Spleen (tissue), 11 donors: ENCODE data around the gene PCDH19. TPM values are rescaled to one million over a fixed set of nuclear protein-coding genes. Genes with fewer than 3 reads are reported as not detected.

ENCODE experiments used
- DNase-seq: peaks from one replicate; pipeline ENCODE4 v3.0.0-alpha.2; 2020
- H3K27ac ChIP-seq, 8 donors: fragments of 200-600 bp; sonication (generic) in 7 of 8; 1 replicate in 4 of 8; 2 replicates in 4 of 8; pipeline versions ENCODE4 v1.5.0 to v1.8.0; 2016 to 2021; ENCODE audit warnings: inconsistent platforms in 4 of 8, mild to moderate bottlenecking in 4 of 8, moderate library complexity in 1 of 8
- H3K27me3 ChIP-seq, 7 donors: fragments of 200-600 bp; sonication (generic) in 6 of 7; replicated peaks in 1 of 7; 1 replicate in 4 of 7; 2 replicates in 3 of 7; pipeline versions ENCODE4 v1.5.0 to v1.8.0; 2016 to 2021; ENCODE audit warnings: inconsistent platforms in 3 of 7, mild to moderate bottlenecking in 1 of 7
- H3K36me3 ChIP-seq, 6 donors: fragments of 200-600 bp; sonication (generic) in 5 of 6; 1 replicate in 4 of 6; 2 replicates in 2 of 6; pipeline versions ENCODE4 v1.5.0 to v1.8.0; 2016 to 2021; ENCODE audit warnings: inconsistent platforms in 2 of 6
- H3K4me1 ChIP-seq, 6 donors: fragments of 200-600 bp; sonication (generic) in 5 of 6; 1 replicate in 3 of 6; 2 replicates in 3 of 6; pipeline versions ENCODE4 v1.5.0 to v1.8.0; 2016 to 2021; ENCODE audit warnings: inconsistent platforms in 3 of 6
- H3K4me3 ChIP-seq, 8 donors: fragments of 200-600 bp; sonication (generic) in 7 of 8; 1 replicate in 4 of 8; 2 replicates in 4 of 8; pipeline versions ENCODE4 v1.5.0 to v1.8.0; 2016 to 2021; ENCODE audit warnings: inconsistent platforms in 4 of 8, mild to moderate bottlenecking in 4 of 8, moderate library complexity in 2 of 8
- H3K9me3 ChIP-seq, 8 donors: fragments of 200-600 bp; sonication (generic) in 7 of 8; 1 replicate in 4 of 8; 2 replicates in 4 of 8; pipeline versions ENCODE4 v1.5.0 to v1.8.0; 2016 to 2021; ENCODE audit warnings: inconsistent platforms in 4 of 8
- POLR2A ChIP-seq, 3 donors: fragments of 450-650 bp; IDR thresholded peaks; one replicate each; pipeline ENCODE4 v1.5.1; 2017; ENCODE audit warnings: antibody characterized with exemption in 3 of 3, mild to moderate bottlenecking in 1 of 3
- POLR2AphosphoS5 ChIP-seq, 3 donors: sonication (generic); formaldehyde crosslinking; IDR thresholded peaks; one replicate each; pipeline ENCODE4 v1.5.1; 2017; ENCODE audit warnings: antibody characterized with exemption in 3 of 3
- WGBS, 5 donors: extraction: QIAGEN DNeasy Blood & Tissue Kit in 3 of 5; methylation state at CpG; one replicate each; pipeline versions ENCODE4 v1.1.5 to v1.1.7; 2013 to 2018; 5-methylcytosine and 5-hydroxymethylcytosine counted together
- intact Hi-C: fragments of 100-400 bp; cut with DNase I; formaldehyde crosslinking; loops from one replicate; pipeline ENCODE4 v1.15.0; 2023; ENCODE audit warnings: low total_unique reads
- polyA plus RNA-seq, 3 donors: library from polyadenylated mRNA; stranded (reverse); fragments of 200-250 nt; gene quantifications; one replicate each; pipeline ENCODE4 v1.2.1, GENCODE V29; 2013
- total RNA-seq, 7 donors: library from RNA; depleted of rRNA in 3 of 7; stranded (reverse); fragments of >200 nt in 3 of 7; fragmentation: NEBNext Ultra II Directional in 4 of 7; extraction: Animal tissue kit (Norgen Biotek cat#: 25700) in 4 of 7; gene quantifications; one replicate each; pipeline versions ENCODE4 v1.1.0 to v1.2.1, GENCODE V29; 2016 to 2021
- TF ChIP-seq, protein P1 (sequence below), 11 experiments: fragments of 200-600 bp in 7 of 11; fragments of 450-650 bp in 4 of 11; sonication (generic) in 4 of 11; IDR thresholded peaks in 8 of 11; conservative IDR thresholded peaks in 3 of 11; 1 replicate in 7 of 11; 2 replicates in 4 of 11; pipeline versions ENCODE4 v1.4.0 to v1.8.0; 2016 to 2021; ENCODE audit warnings: antibody characterized with exemption in 11 of 11, inconsistent platforms in 4 of 11, mild to moderate bottlenecking in 1 of 11
- donor health status: healthy with polysubstance abuse.
- donor health status: DM: no; HTN: no; CAD: no; lungs with moderate emphysema.
- donor health status: DM: no; HTN: no; CAD: no.
- donor health status: Bipolar disorder and iron deficiency.
- donor health status: healthy.
- donor health status: DM: no; HTN: no; CAD: no.
- donor health status: DM: yes; HTN: yes; CAD: no.

Gene PCDH19
- total and polyA plus RNA-seq, 10 donors, result 0.02 to 0.34 (median 0.08) TPM

DNA sequence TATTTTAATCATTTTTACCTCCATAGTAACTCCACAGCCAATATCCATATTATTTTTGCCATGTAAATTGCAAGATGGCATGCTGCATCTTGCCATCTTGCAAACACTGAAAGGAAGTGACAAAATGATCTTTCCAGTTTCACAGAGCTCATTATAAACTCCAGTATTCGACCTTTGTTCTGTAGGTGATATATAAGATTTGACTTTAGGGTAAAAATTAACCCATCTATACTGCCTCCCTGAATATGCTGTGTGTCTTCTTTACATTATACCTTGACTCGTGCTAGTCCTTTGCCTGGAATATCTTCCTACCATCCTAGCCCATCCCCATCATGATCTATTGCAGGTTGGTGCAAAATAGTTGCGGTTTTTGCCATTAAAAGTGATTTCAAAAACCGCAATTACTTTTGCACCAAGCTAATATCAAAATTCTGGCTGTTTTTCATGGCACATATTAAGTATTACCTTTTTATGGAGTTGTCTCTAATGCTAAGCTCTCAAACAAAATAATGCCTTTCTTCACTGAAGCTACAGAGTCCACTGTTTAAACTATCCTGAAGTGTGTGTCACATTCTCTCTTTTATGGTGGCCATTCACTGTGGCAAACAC lies 161.1 kb downstream of the PCDH19 start:
- H3K27me3 ChIP-seq, result peaks cover 0 to 4% (median 0%) of the 10 kb centered on the region in 7 donors
- H3K4me3 ChIP-seq, result no peak overlapping the region
- TF ChIP-seq, protein P1, sequence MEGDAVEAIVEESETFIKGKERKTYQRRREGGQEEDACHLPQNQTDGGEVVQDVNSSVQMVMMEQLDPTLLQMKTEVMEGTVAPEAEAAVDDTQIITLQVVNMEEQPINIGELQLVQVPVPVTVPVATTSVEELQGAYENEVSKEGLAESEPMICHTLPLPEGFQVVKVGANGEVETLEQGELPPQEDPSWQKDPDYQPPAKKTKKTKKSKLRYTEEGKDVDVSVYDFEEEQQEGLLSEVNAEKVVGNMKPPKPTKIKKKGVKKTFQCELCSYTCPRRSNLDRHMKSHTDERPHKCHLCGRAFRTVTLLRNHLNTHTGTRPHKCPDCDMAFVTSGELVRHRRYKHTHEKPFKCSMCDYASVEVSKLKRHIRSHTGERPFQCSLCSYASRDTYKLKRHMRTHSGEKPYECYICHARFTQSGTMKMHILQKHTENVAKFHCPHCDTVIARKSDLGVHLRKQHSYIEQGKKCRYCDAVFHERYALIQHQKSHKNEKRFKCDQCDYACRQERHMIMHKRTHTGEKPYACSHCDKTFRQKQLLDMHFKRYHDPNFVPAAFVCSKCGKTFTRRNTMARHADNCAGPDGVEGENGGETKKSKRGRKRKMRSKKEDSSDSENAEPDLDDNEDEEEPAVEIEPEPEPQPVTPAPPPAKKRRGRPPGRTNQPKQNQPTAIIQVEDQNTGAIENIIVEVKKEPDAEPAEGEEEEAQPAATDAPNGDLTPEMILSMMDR (IDR thresholded peaks at IDR 0.05 in 8 of 11, conservative IDR thresholded peaks at IDR 0.05 in 3 of 11), result no peak
- TF ChIP-seq POLR2AphosphoS5 (IDR thresholded peaks at IDR 0.05), result no peak
- no peak for TF ChIP-seq POLR2A (IDR thresholded peaks at IDR 0.05)
- H3K9me3 ChIP-seq, result no peaks in the 10 kb centered on the region
- intact Hi-C loops, result no loop called here
- H3K36me3 ChIP-seq, result no peaks in the 10 kb centered on the region
- no peak overlapping the region for H3K27ac ChIP-seq
- 56 to 90% (median 73%) methylated on average over 4 of the region's 4 CpGs for WGBS, 5 donors
- no peaks in the 10 kb centered on the region for H3K4me1 ChIP-seq
- DNase-seq, result no peak

DNA sequence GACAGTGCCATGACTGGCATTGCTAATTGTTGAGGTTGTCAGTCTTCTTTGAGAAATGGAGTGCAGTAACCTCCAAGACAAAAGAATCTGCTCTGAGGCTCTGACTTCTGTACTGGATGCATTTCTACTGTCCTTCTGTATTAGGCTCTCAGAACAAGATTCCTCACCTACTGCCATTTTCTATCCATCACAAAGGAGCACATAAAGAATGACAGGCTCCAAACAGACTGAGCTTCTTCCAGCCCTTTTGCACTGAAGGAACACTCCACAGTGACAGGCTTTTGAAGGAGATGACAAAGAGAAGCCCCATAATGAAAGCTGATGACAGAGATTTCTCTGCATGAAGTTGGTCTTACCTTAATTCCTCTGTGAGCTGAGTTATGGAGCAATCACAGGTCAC lies 162.2 kb downstream of the PCDH19 start:
- Histone ChIP-seq H3K4me1 (no peaks in the 10 kb centered on the region), H3K36me3 (no peaks in the 10 kb centered on the region), H3K9me3 (no peaks in the 10 kb centered on the region), H3K4me3 (no peak overlapping the region), H3K27ac (no peak overlapping the region), H3K27me3 (peaks cover 0 to 4% (median 0%) of the 10 kb centered on the region in 7 donors)
- intact Hi-C loops, result no loop called here
- DNase-seq, result no peak
- TF ChIP-seq POLR2A (IDR thresholded peaks at IDR 0.05) (no peak), POLR2AphosphoS5 (IDR thresholded peaks at IDR 0.05) (no peak)
- TF ChIP-seq, protein P1 (IDR thresholded peaks at IDR 0.05 in 8 of 11, conservative IDR thresholded peaks at IDR 0.05 in 3 of 11), result no peak

DNA sequence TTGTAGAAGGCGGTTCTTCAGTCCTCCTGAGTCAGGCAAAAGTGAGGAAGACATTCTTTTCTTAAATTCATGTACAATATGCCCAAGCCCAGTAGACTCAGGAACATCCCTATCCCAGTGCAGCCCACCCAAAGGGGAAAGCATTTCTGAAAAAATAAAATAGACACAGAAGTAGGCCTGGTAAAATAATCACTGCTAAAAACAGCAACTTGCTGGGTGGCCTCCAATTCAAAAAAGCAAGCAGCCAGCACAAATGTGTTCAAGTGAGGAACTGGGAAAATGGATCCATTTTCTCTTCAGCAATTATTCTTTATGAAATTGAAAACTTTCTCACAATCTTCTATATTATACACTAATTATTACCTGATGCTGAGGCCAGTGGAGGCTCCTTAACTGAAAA lies 165.4 kb downstream of the PCDH19 start:
- H3K36me3 ChIP-seq, result no peaks in the 10 kb centered on the region

More for the DNA sequence above, 165.4 kb downstream of the PCDH19 start:
- intact Hi-C loops, result no loop called here
- Histone ChIP-seq H3K27me3 (peaks cover 0 to 4% (median 0%) of the 10 kb centered on the region in 7 donors), H3K27ac (no peak overlapping the region), H3K9me3 (peaks cover 0 to 4% (median 0%) of the 10 kb centered on the region in 8 donors), H3K4me1 (no peaks in the 10 kb centered on the region), H3K4me3 (no peak overlapping the region)
- DNase-seq, result no peak
- 62 to 93% (median 85%) methylated on average over 1 of the region's 1 CpG for WGBS, 5 donors
- TF ChIP-seq POLR2A (IDR thresholded peaks at IDR 0.05), result no peak
- TF ChIP-seq, protein P1 (IDR thresholded peaks at IDR 0.05 in 8 of 11, conservative IDR thresholded peaks at IDR 0.05 in 3 of 11), result no peak
- TF ChIP-seq POLR2AphosphoS5 (IDR thresholded peaks at IDR 0.05), result no peak

Other genes starting within 250 kb of the PCDH19 start
- 1 to 10 TPM in 1 of 7 donors, under 1 TPM in 1, not detected in 5; 0.79 to 1.8 TPM for gene TNMD, start 174.7 kb upstream of the PCDH19 start, total RNA-seq
- gene TNMD, start 174.7 kb upstream of the PCDH19 start, polyA plus RNA-seq, result under 1 TPM in 1 of 3 donors, not detected in 2; 0.22 TPM
- 10 to 100 TPM in 5 of 7 donors, 1 to 10 TPM in 2; 6.7 to 20.8 (median 17.3) TPM for gene TSPAN6, start 226.5 kb upstream of the PCDH19 start, total RNA-seq
- 1 to 10 TPM; 2.9 to 6.8 (median 4.3) TPM for gene TSPAN6, start 226.5 kb upstream of the PCDH19 start, polyA plus RNA-seq
- 10 to 100 TPM in 6 of 7 donors, 1 to 10 TPM in 1; 7.7 to 57.5 (median 33.3) TPM for gene SRPX2, start 233.9 kb upstream of the PCDH19 start, total RNA-seq
- gene SRPX2, start 233.9 kb upstream of the PCDH19 start, polyA plus RNA-seq, result 10 to 100 TPM in 2 of 3 donors, 1 to 10 TPM in 1; 3.7 to 13.4 (median 13.1) TPM